Mammary epithelial cell (primary cell): ENCODE measurements around the gene DIS3L2.

Source experiments
- EZH2 ChIP-seq: IDR thresholded peaks from 2 replicates; pipeline ENCODE4 v1.6.1; 2012; ENCODE audit warnings: low read length, inconsistent platforms, borderline replicate concordance
- TF ChIP-seq, protein P1 (sequence below), 2 donors: IDR thresholded peaks in 1 of 2; conservative IDR thresholded peaks in 1 of 2; 2 replicates each; pipeline ENCODE4 v1.5.1; 2011 to 2012; ENCODE audit warnings: inconsistent platforms in 2 of 2, low read length in 2 of 2, mild to moderate bottlenecking in 2 of 2, control low read depth in 1 of 2, low read depth in 1 of 2; ENCODE audit not compliant: insufficient read depth in 1 of 2; ENCODE audit errors: extremely low read depth in 1 of 2

DNA sequence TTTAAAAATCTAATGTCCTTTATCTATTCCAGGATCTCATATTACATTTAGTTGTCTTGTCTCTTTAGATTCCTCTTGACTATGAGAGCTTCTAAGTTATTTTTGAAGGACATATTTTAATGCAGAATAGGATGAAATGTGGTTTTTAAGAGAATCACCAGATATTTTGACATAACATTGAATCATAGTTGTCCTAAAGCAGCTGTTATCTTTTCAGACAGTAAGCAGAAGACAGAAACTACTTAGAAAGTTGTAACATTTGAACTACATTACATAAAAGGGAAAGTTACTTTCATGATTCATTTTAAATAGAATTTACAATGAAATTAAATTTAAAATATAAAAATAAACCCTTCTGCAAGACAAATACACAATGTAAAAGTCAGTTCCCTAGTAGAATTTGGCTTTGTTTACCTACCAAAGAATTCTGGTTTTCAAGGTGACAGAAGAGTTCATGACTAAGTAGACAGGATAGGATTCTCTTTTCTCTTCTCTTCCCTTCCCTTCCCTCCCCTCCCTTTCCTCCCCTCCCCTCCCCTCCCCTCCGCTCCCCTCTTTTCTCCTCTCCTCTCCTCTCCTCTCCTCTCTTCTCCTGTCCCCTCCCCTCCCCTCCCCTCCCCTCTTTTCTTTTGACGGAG is 186.0 kb downstream of the DIS3L2 start:
- no peak for TF ChIP-seq EZH2
- TF ChIP-seq, protein P1, sequence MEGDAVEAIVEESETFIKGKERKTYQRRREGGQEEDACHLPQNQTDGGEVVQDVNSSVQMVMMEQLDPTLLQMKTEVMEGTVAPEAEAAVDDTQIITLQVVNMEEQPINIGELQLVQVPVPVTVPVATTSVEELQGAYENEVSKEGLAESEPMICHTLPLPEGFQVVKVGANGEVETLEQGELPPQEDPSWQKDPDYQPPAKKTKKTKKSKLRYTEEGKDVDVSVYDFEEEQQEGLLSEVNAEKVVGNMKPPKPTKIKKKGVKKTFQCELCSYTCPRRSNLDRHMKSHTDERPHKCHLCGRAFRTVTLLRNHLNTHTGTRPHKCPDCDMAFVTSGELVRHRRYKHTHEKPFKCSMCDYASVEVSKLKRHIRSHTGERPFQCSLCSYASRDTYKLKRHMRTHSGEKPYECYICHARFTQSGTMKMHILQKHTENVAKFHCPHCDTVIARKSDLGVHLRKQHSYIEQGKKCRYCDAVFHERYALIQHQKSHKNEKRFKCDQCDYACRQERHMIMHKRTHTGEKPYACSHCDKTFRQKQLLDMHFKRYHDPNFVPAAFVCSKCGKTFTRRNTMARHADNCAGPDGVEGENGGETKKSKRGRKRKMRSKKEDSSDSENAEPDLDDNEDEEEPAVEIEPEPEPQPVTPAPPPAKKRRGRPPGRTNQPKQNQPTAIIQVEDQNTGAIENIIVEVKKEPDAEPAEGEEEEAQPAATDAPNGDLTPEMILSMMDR (conservative IDR thresholded peaks at IDR 0.05 in 1 of 2, IDR thresholded peaks at IDR 0.05 in 1 of 2; ENCODE audit: extremely low read depth in 1 of 2, insufficient read depth in 1 of 2, low read depth in 1 of 2, low read length in 2 of 2): no peak
